Measurements from ENCODE around the gene KLHL11.
"Not testable (repeated sequence)": the region's sequence is repeated elsewhere in the genome, so short reads cannot be mapped to it uniquely, and the experiment has no call there.

Gene KLHL11

DNA sequence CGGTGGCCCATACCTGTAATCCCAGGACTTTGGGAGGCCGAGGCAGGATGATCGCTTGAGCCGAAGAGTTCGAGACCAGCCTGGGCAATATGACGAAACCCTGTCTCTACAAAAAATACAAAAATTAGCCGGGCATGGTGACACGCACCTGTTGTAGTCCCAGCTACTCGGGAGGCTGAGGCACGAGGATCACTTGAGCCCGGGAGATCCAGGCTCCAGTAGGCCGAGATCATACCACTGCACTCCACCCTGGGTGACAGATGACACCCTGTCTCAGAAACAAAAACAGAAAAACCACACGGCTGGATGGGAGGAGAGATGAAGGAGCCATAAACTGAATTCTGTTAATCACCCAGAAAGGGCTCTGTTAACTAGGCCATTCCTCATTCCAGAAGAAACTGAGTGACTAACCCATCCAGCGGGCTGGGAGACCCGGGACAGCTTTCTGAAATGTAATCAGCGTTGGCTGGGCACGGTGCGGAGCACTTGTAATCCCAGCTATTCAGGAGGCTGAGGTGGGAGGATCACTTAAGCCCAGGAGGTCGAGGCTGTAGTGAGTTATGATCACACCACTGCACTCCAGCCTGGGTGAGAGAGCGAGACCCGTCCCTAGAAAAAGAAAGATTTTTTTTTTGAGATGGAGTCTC is 28.6 kb downstream of the KLHL11 start:
- DNase-seq: no peak

DNA sequence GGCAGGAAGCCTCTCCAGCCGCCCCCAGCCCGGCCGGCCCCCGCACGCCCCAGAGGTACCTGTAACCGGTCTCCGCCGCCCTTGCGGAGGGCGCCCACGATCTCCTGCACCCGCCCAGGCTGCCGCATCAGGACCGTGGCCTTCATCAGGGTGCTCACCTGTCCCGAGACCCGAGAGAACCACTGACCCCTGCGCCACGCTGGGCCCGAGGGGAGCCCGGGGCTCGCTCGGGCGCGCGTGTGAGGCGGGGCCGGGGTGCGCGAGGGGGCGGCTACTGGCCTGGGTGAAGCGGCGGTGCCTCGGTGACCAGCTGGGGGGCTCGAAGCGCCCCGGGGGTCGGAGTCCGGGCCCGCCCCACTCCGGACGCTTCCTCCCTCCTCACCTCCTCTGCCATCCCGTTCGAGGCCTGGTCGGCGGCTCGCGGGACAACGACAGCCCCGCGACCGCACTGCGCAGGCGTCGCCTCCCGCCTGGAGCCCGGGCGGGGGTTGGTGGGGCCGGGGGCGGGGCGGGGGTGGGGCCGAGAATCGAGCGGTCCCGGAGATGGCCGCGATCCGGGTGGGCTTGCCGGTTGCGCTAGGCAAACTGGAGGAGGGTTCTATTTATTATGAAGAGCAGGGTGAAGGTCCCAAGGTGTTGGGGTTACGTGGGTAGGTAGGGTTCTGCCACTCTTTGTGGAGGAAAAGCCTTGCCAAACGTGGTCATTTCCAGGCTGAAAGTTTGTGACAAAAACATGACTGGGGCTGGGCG is 29.2 kb downstream of the KLHL11 start, which contains the start of gene NT5C3B:
NT5C3B (minus strand) TSS at position 433 of the 750 bp plus-strand sequence; CDS start at position 394, 39 bp downstream.
- DNase-seq: no peak

DNA sequence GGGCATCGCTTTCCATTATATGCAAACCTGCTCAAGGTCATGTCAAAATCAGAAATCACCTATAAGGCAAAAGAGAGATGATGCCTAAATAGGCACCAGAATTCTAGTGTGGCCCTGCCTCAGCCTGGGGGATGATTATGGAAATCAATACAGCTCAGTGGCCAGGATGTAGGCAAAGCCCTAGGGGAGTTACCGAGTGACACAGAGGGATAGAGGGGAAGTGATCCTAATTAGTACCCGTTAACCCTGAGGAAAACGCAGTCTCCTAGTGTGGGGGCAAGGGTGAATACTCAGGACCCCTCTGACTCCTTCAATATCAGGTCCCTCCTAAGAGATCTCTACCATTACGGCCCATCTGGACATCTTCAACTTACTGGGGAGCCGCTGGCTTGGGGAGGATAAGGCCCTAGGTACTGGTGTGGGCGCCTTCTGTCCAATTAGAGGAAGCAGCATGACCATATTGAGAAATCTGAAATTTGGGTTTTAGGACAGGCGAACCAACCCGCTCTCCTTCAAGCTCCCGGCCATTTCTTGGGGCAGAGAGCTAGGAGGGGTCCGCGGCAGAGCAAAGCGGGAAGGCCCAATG is 29.9 kb downstream of the KLHL11 start:
- no peak for DNase-seq

DNA sequence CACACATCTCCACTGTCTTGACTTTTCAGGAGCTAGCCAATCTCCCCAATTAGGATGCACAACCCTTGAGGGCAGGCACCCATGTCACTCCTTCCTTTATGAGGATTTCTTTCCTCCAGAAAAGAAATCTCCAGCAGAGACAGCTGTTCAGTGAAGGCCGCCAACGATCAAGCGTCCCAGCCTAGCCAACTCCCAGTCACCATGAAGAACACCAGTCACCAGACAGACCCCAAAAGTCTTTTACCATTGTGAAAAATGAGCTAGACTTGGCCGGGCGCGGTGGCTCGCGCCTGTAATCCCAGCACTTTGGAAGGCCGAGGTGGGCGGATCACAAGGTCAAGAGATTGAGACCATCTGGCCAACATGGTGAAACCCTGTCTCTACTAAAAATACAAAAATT is 35.3 kb downstream of the KLHL11 start:
- not testable (repeated sequence) for DNase-seq

DNA sequence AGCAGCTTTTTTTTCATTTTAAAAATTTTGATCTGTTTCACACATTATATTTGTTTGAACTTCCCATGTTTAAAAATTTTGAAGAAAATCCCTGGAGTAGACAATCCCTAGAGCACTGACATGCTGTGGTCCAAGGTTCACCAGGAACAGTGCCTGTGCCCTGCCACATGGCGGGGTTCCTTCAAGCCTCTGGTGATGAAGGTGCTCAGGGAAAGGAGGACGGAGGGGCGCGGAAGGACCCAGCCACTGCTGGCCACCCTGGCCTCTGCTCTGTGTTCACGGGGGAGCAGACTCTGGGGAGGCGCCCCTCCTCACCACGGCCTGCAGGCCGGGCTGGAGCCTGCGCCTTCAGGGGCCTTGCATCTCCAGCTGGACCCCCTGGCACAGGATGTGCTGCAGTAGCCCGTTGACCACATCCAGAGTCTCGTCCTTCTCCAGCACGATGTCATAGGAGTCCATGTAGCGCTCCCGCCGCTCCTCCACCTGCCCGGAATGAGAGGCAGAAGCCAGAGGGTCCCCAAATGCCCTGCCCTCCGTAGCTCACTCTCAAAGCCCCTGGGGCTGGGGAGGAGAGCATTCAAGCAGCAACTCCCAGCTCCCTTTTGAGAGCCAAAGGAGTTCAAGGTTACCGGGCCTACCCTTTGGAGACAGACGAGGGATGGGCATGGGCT is 39.9 kb downstream of the KLHL11 start:
- DNase-seq: no peak

DNA sequence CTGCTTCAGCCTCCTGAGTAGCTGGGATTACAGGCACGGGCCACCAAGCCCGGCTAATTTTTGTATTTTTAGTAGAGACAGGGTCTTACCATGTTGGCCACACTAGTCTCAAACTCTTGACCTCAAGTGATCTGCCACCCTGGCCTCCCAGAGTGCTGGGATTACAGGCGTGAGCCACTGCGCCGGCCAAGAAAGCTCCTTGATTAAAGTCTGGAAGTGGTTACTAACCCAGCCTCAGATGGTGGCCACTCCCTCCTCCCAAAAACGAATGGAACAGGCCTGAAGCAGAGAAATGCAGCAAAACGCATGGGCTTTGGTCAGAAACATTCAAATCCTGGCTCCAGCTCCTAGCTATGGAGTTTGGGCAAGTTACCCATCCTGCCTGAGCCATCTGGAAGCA is 41.1 kb downstream of the KLHL11 start:
- no peak for DNase-seq

DNA sequence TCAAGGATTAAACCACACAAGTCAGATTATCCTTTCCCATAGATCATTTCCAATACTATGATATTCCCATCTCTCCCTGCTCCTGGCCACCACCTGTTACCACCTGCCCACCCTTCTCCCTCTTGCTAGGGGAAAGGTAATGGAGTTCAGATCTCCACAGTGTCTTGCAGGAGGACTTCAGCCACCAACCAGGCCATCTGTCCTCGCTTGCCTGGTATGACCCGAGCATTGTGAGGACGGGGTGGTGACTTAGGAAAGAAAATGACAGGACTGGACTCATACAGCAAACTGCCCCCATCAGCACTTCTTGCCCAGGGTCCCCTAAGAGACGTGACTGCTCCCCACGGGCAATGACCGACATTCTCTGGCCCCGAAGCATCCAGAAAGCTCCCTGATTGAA is 41.6 kb downstream of the KLHL11 start:
- DNase-seq: no peak

DNA sequence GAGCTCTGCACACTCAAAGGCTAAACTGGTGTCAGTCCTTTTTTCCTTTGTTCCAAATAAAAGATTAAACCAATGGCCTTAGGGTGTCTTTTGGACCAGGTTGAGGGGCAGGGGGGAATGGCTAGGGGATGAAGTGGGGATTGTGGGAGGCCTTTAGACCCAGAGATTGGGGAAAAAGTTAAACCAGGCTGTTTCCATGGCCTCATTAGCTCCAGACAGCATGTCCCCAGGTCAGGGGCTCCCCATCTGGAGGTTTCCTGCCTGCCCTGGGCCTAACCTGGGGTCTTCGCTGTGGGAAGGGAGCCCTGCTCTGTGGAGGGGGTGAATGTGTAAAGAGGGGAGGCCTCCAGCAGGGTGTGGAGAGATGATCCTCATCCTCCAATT is 42.1 kb downstream of the KLHL11 start:
- DNase-seq: no peak

DNA sequence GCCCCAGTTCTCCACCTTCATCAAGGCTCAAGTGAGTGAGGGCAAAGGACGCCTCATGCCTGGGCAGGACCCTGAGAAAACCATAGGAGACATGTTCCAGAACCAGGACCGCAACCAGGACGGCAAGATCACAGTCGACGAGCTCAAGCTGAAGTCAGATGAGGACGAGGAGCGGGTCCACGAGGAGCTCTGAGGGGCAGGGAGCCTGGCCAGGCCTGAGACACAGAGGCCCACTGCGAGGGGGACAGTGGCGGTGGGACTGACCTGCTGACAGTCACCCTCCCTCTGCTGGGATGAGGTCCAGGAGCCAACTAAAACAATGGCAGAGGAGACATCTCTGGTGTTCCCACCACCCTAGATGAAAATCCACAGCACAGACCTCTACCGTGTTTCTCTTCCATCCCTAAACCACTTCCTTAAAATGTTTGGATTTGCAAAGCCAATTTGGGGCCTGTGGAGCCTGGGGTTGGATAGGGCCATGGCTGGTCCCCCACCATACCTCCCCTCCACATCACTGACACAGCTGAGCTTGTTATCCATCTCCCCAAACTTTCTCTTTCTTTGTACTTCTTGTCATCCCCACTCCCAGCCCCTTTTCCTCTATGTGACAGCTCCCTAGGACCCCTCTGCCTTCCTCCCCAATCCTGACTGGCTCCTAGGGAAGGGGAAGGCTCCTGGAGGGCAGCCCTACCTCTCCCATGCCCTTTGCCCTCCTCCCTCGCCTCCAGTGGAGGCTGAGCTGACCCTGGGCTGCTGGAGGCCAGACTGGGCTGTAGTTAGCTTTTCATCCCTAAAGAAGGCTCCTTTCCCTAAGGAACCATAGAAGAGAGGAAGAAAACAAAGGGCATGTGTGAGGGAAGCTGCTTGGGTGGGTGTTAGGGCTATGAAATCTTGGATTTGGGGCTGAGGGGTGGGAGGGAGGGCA is 42.7 kb downstream of the KLHL11 start:
- no peak for DNase-seq

DNA sequence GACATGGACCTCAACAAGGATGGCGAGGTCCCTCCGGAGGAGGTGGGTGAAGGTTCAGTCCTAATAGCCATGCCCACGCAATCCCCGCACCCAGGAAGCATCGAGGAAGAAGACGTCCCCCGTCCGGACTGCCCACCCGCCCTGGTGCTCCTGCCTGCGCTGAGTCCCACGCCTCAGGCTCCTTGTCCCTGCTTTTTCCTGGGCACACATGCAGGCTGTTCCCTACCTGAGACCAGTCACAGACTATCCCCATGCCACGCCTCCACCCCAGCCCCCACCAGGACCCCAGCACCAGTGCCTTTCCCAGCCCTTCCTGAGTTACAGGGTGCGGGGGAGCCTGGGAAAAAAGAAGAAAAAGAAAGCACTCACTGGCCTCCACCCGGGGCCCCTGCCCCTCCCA is 43.4 kb downstream of the KLHL11 start:
- DNase-seq: no peak

DNA sequence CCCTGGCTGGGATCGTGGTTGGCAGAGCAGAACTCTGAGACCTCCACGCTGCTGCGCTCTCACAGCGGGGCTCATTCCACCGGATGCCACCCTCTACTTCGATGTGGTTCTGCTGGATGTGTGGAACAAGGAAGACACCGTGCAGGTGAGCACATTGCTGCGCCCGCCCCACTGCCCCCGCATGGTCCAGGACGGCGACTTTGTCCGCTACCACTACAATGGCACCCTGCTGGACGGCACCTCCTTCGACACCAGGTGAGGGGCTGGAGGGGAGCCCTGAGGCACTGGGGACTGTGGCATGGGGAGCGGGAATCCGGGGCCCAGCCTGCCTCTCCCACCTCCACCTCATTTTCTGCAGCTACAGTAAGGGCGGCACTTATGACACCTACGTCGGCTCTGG is 47.2 kb downstream of the KLHL11 start:
- no peak for DNase-seq

DNA sequence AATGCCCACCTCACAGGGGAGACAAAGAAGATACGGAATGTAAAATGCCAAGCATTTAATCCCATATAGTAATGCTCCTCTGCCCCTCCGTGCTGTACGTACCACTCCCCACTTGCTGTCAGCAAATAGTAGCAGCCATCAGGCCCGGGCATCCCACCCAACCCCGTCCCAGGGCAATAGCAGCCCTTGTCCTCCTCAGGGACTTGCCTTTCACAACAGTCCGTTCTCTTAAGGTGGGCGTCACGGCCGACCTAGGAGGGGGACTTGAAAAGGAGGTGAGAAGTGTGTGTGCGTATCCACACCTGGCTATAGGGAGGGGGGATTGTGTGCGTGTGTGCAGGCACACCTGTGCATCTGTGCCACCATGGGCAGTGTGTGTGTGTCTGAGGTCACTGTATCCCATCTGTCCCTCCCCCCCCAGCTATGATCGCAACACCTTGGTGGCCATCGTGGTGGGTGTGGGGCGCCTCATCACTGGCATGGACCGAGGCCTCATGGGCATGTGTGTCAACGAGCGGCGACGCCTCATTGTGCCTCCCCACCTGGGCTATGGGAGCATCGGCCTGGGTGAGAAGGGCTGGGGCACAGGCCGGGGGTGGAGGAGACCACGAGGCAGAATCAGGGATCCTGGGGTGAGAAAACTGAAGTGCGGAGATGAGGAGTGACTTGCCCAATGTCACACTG is 48.4 kb downstream of the KLHL11 start:
- DNase-seq: no peak

DNA sequence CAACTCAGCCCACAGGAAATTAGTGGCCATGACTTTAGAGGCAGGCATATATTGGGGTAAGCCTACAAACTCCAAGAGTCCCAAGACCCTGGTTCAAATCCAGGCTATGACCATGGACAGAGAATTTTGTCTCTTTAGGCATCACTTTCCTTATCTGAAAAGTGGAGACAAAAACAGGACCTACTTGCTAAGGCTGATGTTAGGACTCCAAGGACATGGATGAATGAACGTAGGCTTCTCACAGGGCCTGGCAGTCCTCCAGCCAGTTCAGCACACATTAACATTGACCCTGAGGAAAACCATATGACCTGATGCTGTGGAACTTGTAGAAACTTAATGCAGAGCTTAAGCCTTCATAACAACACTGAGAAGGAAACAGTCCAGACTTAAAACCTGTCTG is 51.0 kb downstream of the KLHL11 start:
- no peak for DNase-seq

DNA sequence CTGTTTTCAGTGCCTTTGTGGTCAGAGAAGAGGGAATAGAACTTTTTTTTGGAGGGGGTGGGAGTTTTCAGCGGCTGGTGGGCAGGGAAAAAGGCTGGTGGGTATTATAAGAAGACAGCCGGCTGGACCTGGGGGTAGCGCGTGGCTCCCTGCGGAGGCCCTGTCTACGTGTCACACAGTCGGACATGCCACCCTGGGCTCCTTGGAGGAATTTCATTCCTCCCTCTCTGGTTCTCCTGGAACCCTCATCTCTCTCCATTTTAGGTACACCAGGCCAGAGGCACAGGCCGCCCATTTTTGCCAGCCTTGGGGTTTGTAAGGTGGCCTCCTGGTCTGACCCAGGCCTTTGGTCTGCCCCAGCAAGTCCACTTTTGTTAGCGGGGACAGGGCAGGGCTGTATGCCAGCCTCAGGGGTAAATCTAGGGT is 51.5 kb downstream of the KLHL11 start:
- DNase-seq: no peak

DNA sequence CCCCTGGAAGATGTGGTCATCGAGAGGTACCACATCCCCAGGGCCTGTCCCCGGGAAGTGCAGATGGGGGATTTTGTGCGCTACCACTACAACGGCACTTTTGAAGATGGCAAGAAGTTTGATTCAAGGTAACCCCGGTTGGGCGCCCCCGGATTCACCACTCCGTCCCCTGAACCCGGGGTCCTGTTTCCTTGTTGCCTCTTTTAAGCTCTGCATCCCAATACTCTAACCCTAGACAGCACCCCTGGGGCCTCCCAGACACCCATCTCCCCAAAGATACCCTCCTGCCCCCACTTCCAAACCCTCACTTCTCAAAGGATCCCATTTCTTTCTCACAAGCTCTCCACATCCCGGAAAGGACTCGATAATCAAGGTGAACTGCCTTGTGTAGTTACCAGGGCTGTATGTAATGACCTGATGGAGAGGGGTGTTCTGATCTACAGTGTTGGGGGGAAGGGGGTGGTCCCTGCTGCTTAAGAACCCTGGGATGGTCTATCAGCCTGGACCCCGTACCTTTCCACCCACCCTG is 52.0 kb downstream of the KLHL11 start:
- DNase-seq: no peak

DNA sequence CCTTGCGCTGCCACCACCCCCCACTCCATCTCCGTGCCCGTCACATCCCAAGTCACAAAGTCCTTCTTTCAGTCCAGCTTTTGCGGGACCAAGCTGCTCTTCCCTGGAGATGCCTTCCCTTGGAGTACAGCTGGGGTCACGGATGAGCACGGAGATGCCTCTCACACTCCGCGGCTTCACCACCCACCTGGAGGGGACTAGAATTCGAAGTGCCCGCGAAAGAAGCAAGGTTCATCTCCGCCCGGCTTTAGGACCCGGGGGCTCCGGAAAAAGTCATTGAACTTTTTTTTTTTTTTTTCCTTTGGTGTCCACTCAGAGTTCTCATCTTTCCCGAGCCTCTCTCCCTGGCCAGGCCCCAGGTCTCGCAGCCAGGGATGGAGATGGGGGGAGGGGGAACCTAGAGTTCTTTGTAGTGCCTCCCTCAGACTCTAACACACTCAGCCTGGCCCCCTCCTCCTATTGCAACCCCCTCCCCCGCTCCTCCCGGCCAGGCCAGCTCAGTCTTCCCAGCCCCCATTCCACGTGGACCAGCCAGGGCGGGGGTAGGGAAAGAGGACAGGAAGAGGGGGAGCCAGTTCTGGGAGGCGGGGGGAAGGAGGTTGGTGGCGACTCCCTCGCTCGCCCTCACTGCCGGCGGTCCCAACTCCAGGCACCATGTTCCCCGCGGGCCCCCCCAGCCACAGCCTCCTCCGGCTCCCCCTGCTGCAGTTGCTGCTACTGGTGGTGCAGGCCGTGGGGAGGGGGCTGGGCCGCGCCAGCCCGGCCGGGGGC is 52.7 kb downstream of the KLHL11 start, which contains the start of gene FKBP10:
FKBP10 (plus strand) TSS at position 624 of the 771 bp plus-strand sequence; CDS start at position 655, 31 bp downstream.
- peak; percentile 5 for DNase-seq

DNA sequence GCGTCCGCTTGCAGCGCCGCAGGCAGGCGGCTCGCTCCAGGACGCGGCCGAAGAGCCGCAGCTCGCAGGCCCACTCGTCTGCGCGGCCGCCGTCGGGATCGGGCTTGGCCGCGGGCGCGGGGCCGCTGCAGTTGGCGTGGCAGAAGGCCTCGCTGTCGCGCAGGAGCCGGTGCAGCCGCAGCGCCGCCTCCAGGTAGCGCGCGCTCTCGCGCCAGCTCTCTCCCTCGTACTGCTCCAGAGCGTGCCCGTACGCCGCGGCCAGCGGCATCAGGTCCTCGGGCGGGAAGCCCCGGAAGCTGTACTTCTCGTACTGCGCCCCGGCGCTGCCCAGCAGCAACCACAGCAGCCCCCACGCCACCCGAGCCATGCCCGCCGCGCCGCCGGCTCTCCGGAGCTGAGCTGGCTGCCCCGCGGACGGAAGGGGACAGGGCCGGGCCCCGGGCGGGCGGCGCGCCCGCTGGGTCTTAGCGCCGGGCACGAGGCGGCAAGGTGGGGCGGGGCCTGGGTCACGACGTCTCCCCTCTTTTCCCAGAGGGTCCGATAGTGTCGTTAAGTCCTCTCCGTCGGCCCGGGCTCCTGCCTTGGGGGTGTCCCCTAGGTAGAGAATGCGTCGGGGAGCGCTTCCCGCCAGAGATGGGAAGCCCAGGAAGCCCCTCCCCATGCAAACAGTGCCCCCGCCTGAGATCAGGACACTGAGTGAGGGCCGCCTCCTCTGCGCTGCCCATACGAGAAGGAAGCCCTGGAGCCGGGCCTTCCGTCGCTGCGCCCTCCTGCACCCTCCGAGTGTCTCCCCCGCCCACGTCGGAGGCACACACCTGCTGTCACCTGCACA is 53.5 kb downstream of the KLHL11 start, which contains the start of gene P3H4:
P3H4 (minus strand) TSS at position 401 of the 832 bp plus-strand sequence; CDS start at position 367, 34 bp downstream.
- peak; percentile 24 for DNase-seq

DNA sequence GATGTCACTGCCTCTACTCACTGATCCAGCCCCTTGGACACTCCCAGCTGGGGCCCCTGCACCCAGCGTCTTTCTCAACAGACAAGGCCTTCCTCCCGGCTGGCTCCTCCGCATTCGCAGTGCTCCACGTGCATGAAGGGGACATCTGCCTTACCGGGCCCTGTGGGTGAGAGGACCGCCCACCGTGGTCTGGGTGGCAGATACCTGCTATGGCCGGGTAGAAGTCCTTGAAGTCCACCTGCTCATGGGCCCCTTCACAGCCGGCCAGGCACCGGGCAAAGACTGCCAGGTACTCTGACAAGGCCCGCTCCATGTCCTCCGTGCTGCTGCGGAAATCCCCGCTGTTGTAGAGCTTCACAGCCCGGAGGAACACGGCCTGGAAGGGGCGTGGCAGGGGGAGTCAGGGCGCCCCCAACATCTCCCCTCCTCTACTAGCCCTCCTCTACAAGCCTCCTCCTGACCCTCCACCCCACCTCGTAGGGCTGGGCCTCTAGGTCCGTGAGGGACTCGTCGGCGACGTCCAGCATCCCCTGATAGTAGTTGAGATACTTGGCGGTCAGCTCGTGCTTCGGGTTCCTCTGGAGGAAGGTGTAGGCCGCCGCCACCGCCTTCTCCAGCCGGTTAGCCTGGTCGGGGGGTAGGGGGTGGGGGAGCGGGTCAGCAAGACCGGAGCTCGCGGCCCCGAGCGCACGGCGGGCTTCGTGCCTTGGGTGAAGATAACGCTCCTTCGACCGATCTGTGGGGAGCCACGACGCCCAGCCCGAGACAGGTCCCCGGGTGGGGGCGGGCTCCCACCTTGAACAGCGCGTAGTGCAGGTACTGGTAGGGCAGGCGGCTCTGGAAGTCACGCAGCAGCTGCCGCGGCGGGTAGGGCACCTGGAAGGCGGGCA is 54.3 kb downstream of the KLHL11 start:
- DNase-seq: no peak
